Stimulated activated memory B cell treated with anti-CD40 and anti-IgM and Interleukin-4, amounts not matched to agents 10 μg/mL and 1 μg/mL and 100 μg/mL, for 72 hours (primary cell): Measurements from ENCODE around the gene ADGRL3.
"Not testable (repeated sequence)": the region's sequence is repeated elsewhere in the genome, so short reads cannot be mapped to it uniquely, and the experiment has no call there.

Source experiments
- ATAC-seq: fragments of 150-1000 bp; cut with Tn5 transposase; 2 replicates; pipeline ENCODE4 v1.10.0; 2021
- H3K27ac Mint-ChIP-seq: one replicate; pipeline ENCODE4 v1.8.0; 2022; ENCODE audit warnings: mild to moderate bottlenecking, mixed read lengths
- H3K27me3 Mint-ChIP-seq: one replicate; pipeline ENCODE4 v1.8.0; 2022; ENCODE audit warnings: mixed read lengths
- H3K36me3 Mint-ChIP-seq: one replicate; pipeline ENCODE4 v1.8.0; 2022; ENCODE audit warnings: mixed read lengths
- H3K4me1 Mint-ChIP-seq: one replicate; pipeline ENCODE4 v1.8.0; 2022; ENCODE audit warnings: mixed read lengths
- H3K4me3 Mint-ChIP-seq: one replicate; pipeline ENCODE4 v1.8.0; 2022; ENCODE audit warnings: mild to moderate bottlenecking, moderate library complexity, mixed read lengths
- H3K9me3 Mint-ChIP-seq: one replicate; pipeline ENCODE4 v1.8.0; 2022; ENCODE audit warnings: mixed read lengths

Gene ADGRL3

GRCh38 chr4:61493041-61493440 lies 292.9 kb downstream of the ADGRL3 start:
- no peaks in the 10 kb centered on the region for H3K27me3 Mint-ChIP-seq
- H3K27ac Mint-ChIP-seq: no peak overlapping the region
- H3K36me3 Mint-ChIP-seq: no peaks in the 10 kb centered on the region
- H3K9me3 Mint-ChIP-seq: peaks cover 6% of the 10 kb centered on the region
- no peaks in the 10 kb centered on the region for H3K4me1 Mint-ChIP-seq
- no peak for ATAC-seq
- H3K4me3 Mint-ChIP-seq: no peak overlapping the region

- Mint-ChIP-seq H3K4me3 (no peak overlapping the region), H3K4me1 (no peaks in the 10 kb centered on the region), H3K36me3 (no peaks in the 10 kb centered on the region), H3K27ac (no peak overlapping the region), H3K27me3 (no peaks in the 10 kb centered on the region), H3K9me3 (peaks cover 4% of the 10 kb centered on the region)
- no peak for ATAC-seq
Measured at GRCh38 chr4:61493470-61493869, 293.3 kb downstream of the ADGRL3 start.

GRCh38 chr4:61500883-61501282 lies 300.8 kb downstream of the ADGRL3 start:
- H3K4me3 Mint-ChIP-seq: no peak overlapping the region
- H3K27me3 Mint-ChIP-seq: no peaks in the 10 kb centered on the region
- no peak overlapping the region for H3K27ac Mint-ChIP-seq
- H3K9me3 Mint-ChIP-seq: peaks cover 3% of the 10 kb centered on the region
- no peaks in the 10 kb centered on the region for H3K36me3 Mint-ChIP-seq
- no peak for ATAC-seq
- no peaks in the 10 kb centered on the region for H3K4me1 Mint-ChIP-seq

GRCh38 chr4:61501812-61502211 lies 301.7 kb downstream of the ADGRL3 start:
- Mint-ChIP-seq H3K36me3 (no peaks in the 10 kb centered on the region), H3K27ac (no peak overlapping the region), H3K4me1 (no peaks in the 10 kb centered on the region), H3K27me3 (no peaks in the 10 kb centered on the region), H3K9me3 (peaks cover 3% of the 10 kb centered on the region), H3K4me3 (no peak overlapping the region)
- no peak for ATAC-seq

GRCh38 chr4:61505773-61506685 lies 305.9 kb downstream of the ADGRL3 start:
- H3K4me1 Mint-ChIP-seq: no peaks in the 10 kb centered on the region
- no peak for ATAC-seq
- H3K27me3 Mint-ChIP-seq: no peaks in the 10 kb centered on the region
- H3K36me3 Mint-ChIP-seq: no peaks in the 10 kb centered on the region
- peaks cover 3% of the 10 kb centered on the region for H3K9me3 Mint-ChIP-seq
- H3K4me3 Mint-ChIP-seq: no peak overlapping the region
- H3K27ac Mint-ChIP-seq: no peak overlapping the region

- H3K9me3 Mint-ChIP-seq: no peaks in the 10 kb centered on the region
- ATAC-seq: no peak
- H3K27me3 Mint-ChIP-seq: no peaks in the 10 kb centered on the region
- no peak overlapping the region for H3K27ac Mint-ChIP-seq
- no peaks in the 10 kb centered on the region for H3K4me1 Mint-ChIP-seq
- H3K4me3 Mint-ChIP-seq: no peak overlapping the region
- no peaks in the 10 kb centered on the region for H3K36me3 Mint-ChIP-seq
Measured at GRCh38 chr4:61507091-61507490, 307.0 kb downstream of the ADGRL3 start.

GRCh38 chr4:61509721-61510241 lies 309.7 kb downstream of the ADGRL3 start:
- H3K4me1 Mint-ChIP-seq, H3K9me3 Mint-ChIP-seq, H3K36me3 Mint-ChIP-seq, H3K4me3 Mint-ChIP-seq, H3K27ac Mint-ChIP-seq, ATAC-seq, H3K27me3 Mint-ChIP-seq: not testable (repeated sequence)

- ATAC-seq: no peak
- Mint-ChIP-seq H3K9me3 (peaks cover 3% of the 10 kb centered on the region), H3K4me1 (no peaks in the 10 kb centered on the region), H3K27me3 (no peaks in the 10 kb centered on the region), H3K36me3 (no peaks in the 10 kb centered on the region), H3K4me3 (no peak overlapping the region), H3K27ac (no peak overlapping the region)
Measured at GRCh38 chr4:61511716-61512488, 311.8 kb downstream of the ADGRL3 start.

- H3K4me3 Mint-ChIP-seq: no peak overlapping the region
- no peaks in the 10 kb centered on the region for H3K4me1 Mint-ChIP-seq
- H3K9me3 Mint-ChIP-seq: peaks cover 3% of the 10 kb centered on the region
- ATAC-seq: no peak
- H3K27me3 Mint-ChIP-seq: no peaks in the 10 kb centered on the region
- no peaks in the 10 kb centered on the region for H3K36me3 Mint-ChIP-seq
- no peak overlapping the region for H3K27ac Mint-ChIP-seq
Measured at GRCh38 chr4:61514991-61515390, 314.9 kb downstream of the ADGRL3 start.

- peak; percentile 39 for ATAC-seq
- no peaks in the 10 kb centered on the region for H3K36me3 Mint-ChIP-seq
- H3K27ac Mint-ChIP-seq: no peak overlapping the region
- no peaks in the 10 kb centered on the region for H3K27me3 Mint-ChIP-seq
- no peaks in the 10 kb centered on the region for H3K4me1 Mint-ChIP-seq
- H3K4me3 Mint-ChIP-seq: no peak overlapping the region
- H3K9me3 Mint-ChIP-seq: peaks cover 8% of the 10 kb centered on the region
Measured at GRCh38 chr4:61517144-61517543, 317.0 kb downstream of the ADGRL3 start.

- Mint-ChIP-seq H3K4me3 (no peak overlapping the region), H3K9me3 (peaks cover 8% of the 10 kb centered on the region), H3K27ac (no peak overlapping the region), H3K36me3 (no peaks in the 10 kb centered on the region), H3K27me3 (no peaks in the 10 kb centered on the region), H3K4me1 (no peaks in the 10 kb centered on the region)
- ATAC-seq: no peak
Measured at GRCh38 chr4:61520166-61520565, 320.0 kb downstream of the ADGRL3 start.

- H3K27ac Mint-ChIP-seq: no peak overlapping the region
- no peaks in the 10 kb centered on the region for H3K27me3 Mint-ChIP-seq
- no peak for ATAC-seq
- no peaks in the 10 kb centered on the region for H3K4me1 Mint-ChIP-seq
- H3K36me3 Mint-ChIP-seq: no peaks in the 10 kb centered on the region
- H3K4me3 Mint-ChIP-seq: no peak overlapping the region
- peaks cover 13% of the 10 kb centered on the region for H3K9me3 Mint-ChIP-seq
Measured at GRCh38 chr4:61520681-61521160, 320.6 kb downstream of the ADGRL3 start.

GRCh38 chr4:61521451-61521850 lies 321.3 kb downstream of the ADGRL3 start:
- Mint-ChIP-seq H3K4me3 (no peak overlapping the region), H3K36me3 (no peaks in the 10 kb centered on the region), H3K4me1 (no peaks in the 10 kb centered on the region), H3K27ac (no peak overlapping the region), H3K9me3 (peaks cover 13% of the 10 kb centered on the region), H3K27me3 (no peaks in the 10 kb centered on the region)
- no peak for ATAC-seq

- H3K9me3 Mint-ChIP-seq: peaks cover 13% of the 10 kb centered on the region
- H3K27me3 Mint-ChIP-seq: no peaks in the 10 kb centered on the region
- ATAC-seq: no peak
- H3K36me3 Mint-ChIP-seq: no peaks in the 10 kb centered on the region
- no peaks in the 10 kb centered on the region for H3K4me1 Mint-ChIP-seq
- H3K4me3 Mint-ChIP-seq: no peak overlapping the region
- H3K27ac Mint-ChIP-seq: no peak overlapping the region
Measured at GRCh38 chr4:61522312-61522711, 322.2 kb downstream of the ADGRL3 start.

- H3K27me3 Mint-ChIP-seq: no peaks in the 10 kb centered on the region
- no peak overlapping the region for H3K4me3 Mint-ChIP-seq
- no peak for ATAC-seq
- no peak overlapping the region for H3K27ac Mint-ChIP-seq
- H3K36me3 Mint-ChIP-seq: no peaks in the 10 kb centered on the region
- H3K9me3 Mint-ChIP-seq: peaks cover 14% of the 10 kb centered on the region
- H3K4me1 Mint-ChIP-seq: no peaks in the 10 kb centered on the region
Measured at GRCh38 chr4:61527888-61528287, 327.8 kb downstream of the ADGRL3 start.
